Mesenchymal stem cell (in vitro differentiated cells and primary cell): ENCODE results near the gene CLCA2.

Experiments
- DNase-seq: peaks from one replicate; pipeline ENCODE4 v3.0.0-alpha.2; 2013
- H2AFZ ChIP-seq: one replicate; pipeline ENCODE4 v1.6.1; 2013; ENCODE audit warnings: low read depth, mild to moderate bottlenecking, control low read depth, inconsistent platforms, low read length, moderate library complexity
- H2AK5ac ChIP-seq: 2 replicates; pipeline ENCODE4 v1.6.1; 2013; ENCODE audit warnings: low read length, moderate library complexity, mild to moderate bottlenecking, inconsistent platforms; ENCODE audit not compliant: severe bottlenecking
- H2BK120ac ChIP-seq: one replicate; pipeline ENCODE4 v1.6.1; 2013; ENCODE audit warnings: low read depth, mild to moderate bottlenecking, inconsistent platforms, low read length, moderate library complexity
- H2BK12ac ChIP-seq, 2 experiments: one replicate each; pipeline ENCODE4 v1.6.1; 2013; ENCODE audit warnings: inconsistent platforms in 2 of 2, low read length in 2 of 2, mild to moderate bottlenecking in 2 of 2, moderate library complexity in 2 of 2, control low read depth in 1 of 2
- H2BK15ac ChIP-seq: one replicate; pipeline ENCODE4 v1.6.1; 2013; ENCODE audit warnings: mild to moderate bottlenecking, low read depth, inconsistent platforms; ENCODE audit not compliant: poor library complexity, severe bottlenecking
- H2BK5ac ChIP-seq: 2 replicates; pipeline ENCODE4 v1.6.1; 2013; ENCODE audit warnings: low read depth, mild to moderate bottlenecking, low read length, control low read depth, inconsistent platforms; ENCODE audit not compliant: poor library complexity, severe bottlenecking
- H3K14ac ChIP-seq, 2 experiments: one replicate each; pipeline ENCODE4 v1.6.1; 2013; ENCODE audit warnings: inconsistent platforms in 2 of 2, low read length in 2 of 2, control low read depth in 1 of 2, mild to moderate bottlenecking in 1 of 2, moderate library complexity in 1 of 2
- H3K18ac ChIP-seq, 2 experiments: one replicate each; pipeline ENCODE4 v1.6.1; 2013; ENCODE audit warnings: inconsistent platforms in 2 of 2, low read length in 2 of 2, control low read depth in 1 of 2, low read depth in 1 of 2, mild to moderate bottlenecking in 1 of 2
- H3K23ac ChIP-seq, 2 experiments: one replicate each; pipeline ENCODE4 v1.6.1; 2013; ENCODE audit warnings: inconsistent platforms in 2 of 2, low read length in 2 of 2, mild to moderate bottlenecking in 2 of 2, moderate library complexity in 2 of 2, control low read depth in 1 of 2
- H3K27ac ChIP-seq: 2 replicates; pipeline ENCODE4 v1.5.1; 2013; ENCODE audit warnings: mild to moderate bottlenecking, moderate library complexity, low read length, control low read depth, inconsistent platforms; ENCODE audit not compliant: poor library complexity, severe bottlenecking
- H3K27me3 ChIP-seq, 2 experiments: 2 replicates each; pipeline versions ENCODE4 v1.6.1 to v1.7.0; 2013; ENCODE audit warnings: low read length in 2 of 2, mild to moderate bottlenecking in 2 of 2, moderate library complexity in 2 of 2, control low read depth in 1 of 2, inconsistent platforms in 1 of 2; ENCODE audit not compliant: control insufficient read depth in 1 of 2, insufficient read depth in 1 of 2
- H3K36me3 ChIP-seq, 2 experiments: 2 replicates each; pipeline versions ENCODE4 v1.6.1 to v1.7.0; 2013; ENCODE audit warnings: low read length in 2 of 2, control low read depth in 1 of 2, inconsistent platforms in 1 of 2, low read depth in 1 of 2, mild to moderate bottlenecking in 1 of 2; ENCODE audit not compliant: insufficient read depth in 2 of 2, control insufficient read depth in 1 of 2
- H3K4ac ChIP-seq, 2 experiments: one replicate each; pipeline ENCODE4 v1.6.1; 2013; ENCODE audit warnings: inconsistent platforms in 2 of 2, low read length in 2 of 2, mild to moderate bottlenecking in 2 of 2, moderate library complexity in 2 of 2, control low read depth in 1 of 2, low read depth in 1 of 2
- H3K4me1 ChIP-seq: 2 replicates; pipeline ENCODE4 v1.6.1; 2013; ENCODE audit warnings: low read depth, low read length, control low read depth; ENCODE audit not compliant: control insufficient read depth, insufficient read depth
- H3K4me2 ChIP-seq: 2 replicates; pipeline ENCODE4 v1.6.1; 2013; ENCODE audit warnings: low read length, mild to moderate bottlenecking, inconsistent platforms; ENCODE audit not compliant: poor library complexity, severe bottlenecking
- H3K4me3 ChIP-seq, 2 experiments: 2 replicates each; pipeline versions ENCODE4 v1.5.1 to v1.7.0; 2013; ENCODE audit warnings: low read length in 2 of 2, mild to moderate bottlenecking in 2 of 2, control low read depth in 1 of 2, low read depth in 1 of 2; ENCODE audit not compliant: insufficient read depth in 1 of 2
- H3K79me1 ChIP-seq: replicated peaks from 2 replicates; pipeline ENCODE4 v1.6.1; 2013; ENCODE audit warnings: mild to moderate bottlenecking, control low read depth, low read length, inconsistent platforms; ENCODE audit not compliant: poor library complexity, severe bottlenecking
- H3K9ac ChIP-seq: 2 replicates; pipeline ENCODE4 v1.7.0; 2013; ENCODE audit warnings: mild to moderate bottlenecking, low read length, moderate library complexity
- H3K9me3 ChIP-seq: 2 replicates; pipeline ENCODE4 v1.7.0; 2013; ENCODE audit warnings: mild to moderate bottlenecking, low read length; ENCODE audit not compliant: control insufficient read depth
- H4K8ac ChIP-seq: one replicate; pipeline ENCODE4 v1.6.1; 2013; ENCODE audit warnings: inconsistent platforms, mild to moderate bottlenecking, low read length, moderate library complexity
- H4K91ac ChIP-seq: one replicate; pipeline ENCODE4 v1.6.1; 2013; ENCODE audit warnings: mild to moderate bottlenecking, low read length, inconsistent platforms
- WGBS: methylation state at CpG from one replicate; pipeline ENCODE4 v1.1.7; 2013; ENCODE audit warnings: mixed read lengths; 5-methylcytosine and 5-hydroxymethylcytosine counted together

The CLCA2 gene

DNA sequence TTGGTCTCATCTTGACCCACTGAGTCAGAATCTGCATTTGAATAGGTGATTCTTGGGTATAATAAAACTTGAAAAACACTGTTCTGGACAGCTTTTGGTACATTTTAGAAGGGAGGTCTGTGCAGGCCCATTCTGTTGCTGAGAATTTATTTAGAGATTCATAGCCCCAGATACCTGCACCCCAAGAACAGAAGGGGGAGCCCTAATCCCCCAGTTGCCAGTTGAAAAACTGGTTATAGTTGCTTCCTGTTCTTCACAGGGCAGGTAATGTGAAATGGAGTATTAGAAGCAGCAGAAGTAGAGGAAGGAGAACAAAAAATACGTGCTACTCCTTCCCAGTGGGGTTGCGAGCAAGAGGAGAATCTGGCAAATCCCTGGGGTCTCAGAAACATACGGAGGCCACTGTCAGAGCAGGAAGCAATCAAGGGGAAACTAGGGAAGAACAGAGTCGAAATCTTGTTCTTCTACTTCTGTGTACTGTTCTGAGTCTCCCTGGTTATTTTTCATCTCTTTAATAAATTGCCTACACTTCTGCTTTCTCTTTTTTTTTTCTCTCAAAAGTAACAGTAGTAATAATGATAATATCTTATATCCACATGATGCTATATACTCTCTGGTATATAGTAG lies 4.6 kb upstream of the CLCA2 start:
- no peak overlapping the region for H2BK15ac ChIP-seq
- no peak overlapping the region for H3K4ac ChIP-seq
- no peak overlapping the region for H4K91ac ChIP-seq
- no peak overlapping the region for H3K27ac ChIP-seq
- H2BK120ac ChIP-seq: no peak overlapping the region
- H2AFZ ChIP-seq: no peak overlapping the region
- H3K79me1 ChIP-seq: no peaks in the 10 kb centered on the region
- H3K4me1 ChIP-seq: peaks cover 1% of the 10 kb centered on the region
- H3K9ac ChIP-seq: peak overlapping the region; percentile 42
- no peak overlapping the region for H3K14ac ChIP-seq
- H2AK5ac ChIP-seq: no peak overlapping the region
- H3K36me3 ChIP-seq: no peaks in the 10 kb centered on the region
- H3K4me2 ChIP-seq: no peak overlapping the region
- DNase-seq: peak; percentile 19
- no peak overlapping the region for H2BK5ac ChIP-seq
- H4K8ac ChIP-seq: no peak overlapping the region
- H3K4me3 ChIP-seq: no peak overlapping the region
- H3K9me3 ChIP-seq: no peaks in the 10 kb centered on the region
- H2BK12ac ChIP-seq: no peak overlapping the region
- no peak overlapping the region for H3K23ac ChIP-seq
- no peak overlapping the region for H3K18ac ChIP-seq
- WGBS: 51% methylated on average over 3 of the region's 4 CpGs
- peaks cover 0 to 5% of the 10 kb centered on the region in 2 experiments for H3K27me3 ChIP-seq

DNA sequence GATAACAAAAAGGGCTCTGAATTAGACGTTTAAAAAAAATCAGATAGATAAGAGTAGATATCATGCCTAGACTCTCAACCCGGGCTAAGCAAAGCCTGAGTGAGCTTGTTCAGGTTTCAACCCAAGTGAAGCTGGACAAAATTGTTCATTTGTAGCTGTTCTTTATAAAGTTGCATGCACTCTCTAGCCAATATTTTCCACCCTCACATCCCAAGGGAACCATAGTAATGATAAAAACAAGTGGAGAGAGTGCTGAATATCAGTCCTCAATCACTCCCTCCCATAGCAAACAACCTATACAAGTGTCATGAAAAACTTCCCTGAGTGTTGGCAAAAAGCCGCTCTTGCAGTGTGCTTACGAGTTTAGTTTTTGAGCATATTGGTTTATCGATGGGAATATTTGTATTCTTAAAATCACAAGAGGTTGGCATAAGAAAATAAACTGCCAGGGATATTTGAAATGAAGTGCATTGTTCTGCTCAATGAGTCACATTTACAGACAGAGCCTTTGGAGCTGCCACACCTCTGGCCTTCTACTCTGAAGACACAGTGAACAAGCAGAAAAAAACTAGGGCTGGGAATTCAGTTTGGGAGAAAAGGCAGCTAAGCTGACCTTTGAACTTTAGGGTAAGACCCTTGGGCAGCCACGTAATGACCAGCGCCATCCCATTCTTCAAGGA lies 2.2 kb upstream of the CLCA2 start:
- H2AFZ ChIP-seq: no peak overlapping the region
- H3K9ac ChIP-seq: peak overlapping the region; percentile 44
- H3K4ac ChIP-seq: peak overlapping the region in 1 of 2 experiments; percentile 19
- H2BK15ac ChIP-seq: no peak overlapping the region
- no peaks in the 10 kb centered on the region for H3K9me3 ChIP-seq
- no peak overlapping the region for H2BK120ac ChIP-seq
- H3K4me2 ChIP-seq: no peak overlapping the region
- H3K36me3 ChIP-seq: no peaks in the 10 kb centered on the region
- no peak overlapping the region for H3K4me3 ChIP-seq
- DNase-seq: no peak
- H2BK5ac ChIP-seq: no peak overlapping the region
- H3K27me3 ChIP-seq: peaks cover 0 to 5% of the 10 kb centered on the region in 2 experiments
- H3K23ac ChIP-seq: no peak overlapping the region
- H3K14ac ChIP-seq: peak overlapping the region in 1 of 2 experiments; percentile 66
- no peak overlapping the region for H3K18ac ChIP-seq
- no peak overlapping the region for H2AK5ac ChIP-seq
- H3K4me1 ChIP-seq: peaks cover 1% of the 10 kb centered on the region
- 92% methylated on average over 5 of the region's 7 CpGs for WGBS
- no peak overlapping the region for H4K8ac ChIP-seq
- no peak overlapping the region for H2BK12ac ChIP-seq
- no peak overlapping the region for H3K27ac ChIP-seq
- no peaks in the 10 kb centered on the region for H3K79me1 ChIP-seq
- no peak overlapping the region for H4K91ac ChIP-seq

DNA sequence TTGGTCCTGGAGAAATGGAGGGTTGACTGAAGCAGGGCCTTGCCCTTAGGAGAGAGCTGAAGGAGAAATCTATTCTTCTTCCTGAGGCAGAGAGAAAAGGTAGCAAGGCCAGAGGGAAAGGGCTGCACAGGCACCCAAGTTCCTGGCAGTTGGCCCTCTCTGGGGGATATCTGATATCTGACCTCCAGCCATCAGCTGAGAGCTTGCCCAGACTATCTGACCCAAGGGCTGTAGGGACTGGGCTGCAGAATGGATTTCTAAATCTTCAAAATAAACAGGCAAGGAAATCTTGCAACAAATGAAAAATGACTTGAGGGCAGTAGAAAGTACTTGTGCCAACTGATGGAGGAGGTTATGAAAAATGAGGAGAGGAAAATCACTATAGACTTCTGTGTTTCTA lies 498 bp upstream of the CLCA2 start:
- H2BK120ac ChIP-seq: no peak overlapping the region
- H3K4me2 ChIP-seq: no peak overlapping the region
- H2BK5ac ChIP-seq: no peak overlapping the region
- no peaks in the 10 kb centered on the region for H3K27me3 ChIP-seq
- no peaks in the 10 kb centered on the region for H3K4me1 ChIP-seq
- H3K14ac ChIP-seq: no peak overlapping the region
- no peaks in the 10 kb centered on the region for H3K79me1 ChIP-seq
- H3K9me3 ChIP-seq: no peaks in the 10 kb centered on the region
- no peak overlapping the region for H3K4ac ChIP-seq
- no peak overlapping the region for H4K91ac ChIP-seq
- peak overlapping the region in 1 of 2 experiments; percentile 67 for H3K4me3 ChIP-seq
- DNase-seq: no peak
- peak overlapping the region; percentile 61 for H3K9ac ChIP-seq
- no peak overlapping the region for H3K23ac ChIP-seq
- H2BK12ac ChIP-seq: no peak overlapping the region
- H2BK15ac ChIP-seq: no peak overlapping the region
- H2AK5ac ChIP-seq: no peak overlapping the region
- H4K8ac ChIP-seq: no peak overlapping the region
- peak overlapping the region in 1 of 2 experiments; percentile 49 for H3K18ac ChIP-seq
- no peak overlapping the region for H3K27ac ChIP-seq
- peaks cover 0 to 2% of the 10 kb centered on the region in 2 experiments for H3K36me3 ChIP-seq
- H2AFZ ChIP-seq: no peak overlapping the region

DNA sequence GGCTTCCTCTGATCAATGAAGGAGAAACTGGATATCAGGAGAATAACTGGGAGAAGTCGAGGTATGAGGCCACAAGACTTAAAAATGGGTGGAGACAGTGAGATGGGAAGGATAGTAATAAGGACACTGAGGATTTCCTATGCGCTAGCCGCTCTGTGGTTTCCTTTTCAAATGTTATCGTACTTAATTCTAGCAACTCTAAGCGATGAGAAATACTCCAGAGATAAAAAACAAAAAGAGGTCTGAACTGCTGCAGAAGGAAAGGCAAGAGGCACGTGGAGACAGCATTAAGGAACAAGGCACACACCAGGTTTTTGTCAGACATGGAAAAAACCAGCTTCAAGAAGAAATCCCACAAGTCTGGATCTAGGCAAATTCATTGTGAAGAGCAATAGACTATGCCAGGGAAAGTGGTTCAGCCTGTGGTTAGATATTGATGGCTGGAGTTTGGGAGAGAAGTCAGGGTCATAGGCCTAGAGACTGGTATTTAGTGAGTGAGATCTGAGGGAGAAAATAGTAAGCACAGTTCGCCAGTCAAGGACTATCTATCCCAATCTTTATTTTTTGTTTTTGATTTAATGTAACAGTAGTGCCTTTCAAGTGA lies 5.3 kb downstream of the CLCA2 start:
- no peaks in the 10 kb centered on the region for H3K79me1 ChIP-seq
- H3K4me3 ChIP-seq: no peak overlapping the region
- peak overlapping the region; percentile 9 to 40 for H3K4ac ChIP-seq
- H3K27me3 ChIP-seq: no peaks in the 10 kb centered on the region
- no peak overlapping the region for H3K4me2 ChIP-seq
- no peaks in the 10 kb centered on the region for H3K9me3 ChIP-seq
- peak overlapping the region in 1 of 2 experiments; percentile 50 for H2BK12ac ChIP-seq
- H4K8ac ChIP-seq: peak overlapping the region; percentile 45
- no peak overlapping the region for H2AK5ac ChIP-seq
- no peaks in the 10 kb centered on the region for H3K4me1 ChIP-seq
- H3K36me3 ChIP-seq: peaks cover 0 to 3% of the 10 kb centered on the region in 2 experiments
- DNase-seq: peak; percentile 48
- H3K14ac ChIP-seq: no peak overlapping the region
- 94% methylated on average over 6 of the region's 7 CpGs for WGBS
- peak overlapping the region; percentile 20 for H2BK15ac ChIP-seq
- peak overlapping the region; percentile 11 for H2BK120ac ChIP-seq
- H2BK5ac ChIP-seq: no peak overlapping the region
- H3K9ac ChIP-seq: peak overlapping the region; percentile 85
- H4K91ac ChIP-seq: no peak overlapping the region
- no peak overlapping the region for H2AFZ ChIP-seq
- H3K18ac ChIP-seq: peak overlapping the region; percentile 37 to 67
- H3K23ac ChIP-seq: no peak overlapping the region
- peak overlapping the region; percentile 20 for H3K27ac ChIP-seq
